Non-pigmented ciliary epithelial cell (primary cell): Measurements from ENCODE around the gene POLR3B.
A peak's percentile ranks its signal among the peaks of the same experiment; 100 is the strongest.
"Not testable (repeated sequence)": the region's sequence is repeated elsewhere in the genome, so short reads cannot be mapped to it uniquely, and the experiment has no call there.

ENCODE experiments used
- DNase-seq: peaks from one replicate; pipeline ENCODE4 v3.0.0-alpha.2; 2010; ENCODE audit warnings: low read depth

POLR3B gene

DNA sequence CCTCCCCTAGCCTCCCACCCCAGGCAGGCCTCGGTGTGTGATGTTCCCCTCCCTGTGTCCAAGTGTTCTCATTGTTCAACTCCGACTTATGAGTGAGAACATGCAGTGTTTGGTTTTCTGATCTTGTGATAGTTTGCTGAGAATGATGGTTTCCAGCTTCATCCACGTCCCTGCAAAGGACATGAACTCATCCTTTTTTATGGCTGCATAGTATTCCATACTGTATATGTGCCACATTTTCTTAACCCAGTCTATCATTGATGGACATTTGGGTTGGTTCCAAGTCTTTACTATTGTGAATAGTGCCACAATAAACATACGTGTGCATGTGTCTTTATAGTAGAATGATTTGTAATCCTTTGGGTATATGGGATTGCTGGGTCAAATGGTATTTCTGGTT is 108.1 kb downstream of the POLR3B start:
- not testable (repeated sequence) for DNase-seq

GRCh38 chr12:106475662-106476061 is 118.1 kb downstream of the POLR3B start:
- DNase-seq = not testable (repeated sequence)

DNA sequence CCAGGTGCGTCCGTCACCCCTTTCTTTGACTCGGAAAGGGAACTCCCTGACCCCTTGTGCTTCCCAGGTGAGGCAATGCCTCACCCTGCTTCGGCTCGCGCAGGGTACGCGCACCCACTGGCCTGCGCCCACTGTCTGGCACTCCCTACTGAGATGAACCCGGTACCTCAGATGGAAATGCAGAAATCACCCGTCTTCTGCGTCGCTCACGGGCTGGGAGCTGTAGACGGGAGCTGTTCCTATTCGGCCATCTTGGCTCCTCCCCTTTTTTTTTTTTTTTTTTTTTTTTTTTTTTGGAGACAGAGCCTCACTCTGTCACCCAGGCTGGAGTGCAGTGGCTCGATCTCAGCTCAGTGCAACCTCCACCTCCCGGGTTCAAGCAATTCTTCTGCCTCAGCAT is 120.1 kb downstream of the POLR3B start:
- not testable (repeated sequence) for DNase-seq

DNA sequence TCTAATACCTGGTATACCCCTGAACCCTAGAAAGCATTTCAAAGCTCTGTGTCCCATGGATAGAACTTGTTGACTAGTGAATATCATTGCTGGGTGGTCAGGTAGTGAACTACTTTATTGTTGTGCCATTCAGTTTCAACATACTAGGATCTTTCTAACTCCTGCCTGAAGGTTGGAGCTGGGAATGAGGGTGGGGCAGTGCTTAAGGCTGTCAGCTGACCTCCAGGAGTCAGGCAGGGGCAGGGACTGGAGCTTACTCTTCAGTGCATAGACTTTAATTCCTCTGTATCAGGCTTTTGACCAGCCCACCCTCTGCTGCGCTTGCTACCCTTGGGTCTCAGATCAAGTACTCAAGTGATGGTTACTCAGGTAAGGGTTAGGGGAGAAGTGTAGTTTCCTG is 122.7 kb downstream of the POLR3B start:
- DNase-seq = no peak

GRCh38 chr12:106481246-106481645 is 123.7 kb downstream of the POLR3B start:
- no peak for DNase-seq

DNA sequence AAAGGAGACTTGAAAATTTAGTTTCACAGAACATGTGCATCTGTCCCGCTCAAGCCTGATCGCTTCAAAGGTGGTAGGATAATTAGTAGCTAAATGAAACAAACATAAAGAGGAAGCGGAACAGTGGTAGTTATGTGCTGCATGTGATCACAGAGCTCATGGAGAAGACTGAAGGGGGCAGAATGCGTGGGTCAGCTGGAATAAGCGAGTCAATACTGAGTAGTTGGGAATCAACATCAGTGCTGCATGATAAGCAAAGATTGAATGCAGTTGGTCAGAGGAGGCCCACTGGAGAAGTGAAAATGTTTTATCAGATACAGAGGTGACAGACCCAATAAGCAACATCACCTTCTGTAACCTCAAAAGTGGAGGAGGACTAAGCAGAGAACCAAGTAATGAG is 130.1 kb downstream of the POLR3B start:
- DNase-seq = no peak

- no peak for DNase-seq
Observed at GRCh38 chr12:106488884-106489283, 131.3 kb downstream of the POLR3B start.

DNA sequence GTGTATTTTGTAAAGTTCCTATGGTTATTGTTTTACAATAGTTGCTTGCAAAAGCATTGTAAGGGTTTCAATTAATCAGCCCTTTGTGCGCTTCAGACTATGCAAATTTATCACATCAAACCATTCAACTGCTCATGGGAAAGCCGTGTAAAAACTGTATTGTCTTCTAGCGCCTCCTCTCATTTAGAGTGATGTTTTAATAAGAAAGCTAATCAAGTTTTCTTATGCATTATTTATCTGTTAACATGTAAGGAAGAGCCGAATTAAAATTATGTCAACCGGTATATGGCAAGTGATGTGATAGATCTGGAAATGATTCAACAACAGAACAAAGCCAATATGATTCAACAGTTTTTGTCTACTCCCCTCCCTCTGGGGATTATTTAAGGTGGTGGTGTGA is 132.7 kb downstream of the POLR3B start:
- DNase-seq = no peak

GRCh38 chr12:106492857-106493256 is 135.3 kb downstream of the POLR3B start:
- no peak for DNase-seq

DNA sequence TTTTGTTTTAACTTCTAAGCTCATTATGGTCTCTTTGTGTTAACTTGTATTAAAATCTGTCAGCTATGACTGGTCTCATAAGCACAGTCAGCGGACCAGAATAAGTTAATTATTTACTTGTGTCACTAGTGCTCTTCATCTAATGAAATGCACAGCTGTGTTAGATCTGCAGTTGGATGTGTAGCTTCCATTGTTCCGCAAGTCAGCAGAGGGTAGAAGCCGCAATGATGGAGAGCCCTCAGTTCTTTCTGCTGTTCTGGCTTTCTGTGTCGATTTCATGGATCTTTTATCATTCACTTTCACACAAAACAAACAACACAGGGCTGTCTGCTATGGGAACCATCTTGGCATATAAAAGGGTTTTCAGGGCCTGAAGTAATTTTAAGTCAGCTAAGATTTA is 136.0 kb downstream of the POLR3B start:
- DNase-seq = no peak

GRCh38 chr12:106495354-106495965 is 137.9 kb downstream of the POLR3B start:
- DNase-seq = no peak

DNA sequence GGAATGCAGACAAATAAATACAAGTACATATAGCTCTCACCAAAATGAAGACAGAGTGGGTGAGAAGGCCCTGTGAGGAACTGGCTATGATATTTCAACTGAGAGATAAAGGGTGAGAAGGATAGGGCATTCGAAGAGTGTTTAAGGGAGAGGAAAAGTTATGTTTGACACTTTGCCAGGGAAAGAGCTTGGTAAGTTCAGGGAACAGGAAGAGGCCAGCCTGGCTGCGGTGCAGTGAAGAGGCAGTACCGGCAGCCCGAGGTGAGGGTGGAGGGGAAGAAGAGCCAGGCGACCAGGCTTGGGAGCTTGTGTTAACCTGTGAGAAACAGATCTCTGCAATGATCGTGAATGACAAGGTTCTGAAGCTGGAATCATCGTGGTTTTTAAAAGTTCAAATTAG is 140.5 kb downstream of the POLR3B start:
- DNase-seq = no peak

- no peak for DNase-seq
Observed at GRCh38 chr12:106499628-106500027, 142.1 kb downstream of the POLR3B start.

GRCh38 chr12:106506691-106507090 is 149.1 kb downstream of the POLR3B start:
- DNase-seq = no peak

DNA sequence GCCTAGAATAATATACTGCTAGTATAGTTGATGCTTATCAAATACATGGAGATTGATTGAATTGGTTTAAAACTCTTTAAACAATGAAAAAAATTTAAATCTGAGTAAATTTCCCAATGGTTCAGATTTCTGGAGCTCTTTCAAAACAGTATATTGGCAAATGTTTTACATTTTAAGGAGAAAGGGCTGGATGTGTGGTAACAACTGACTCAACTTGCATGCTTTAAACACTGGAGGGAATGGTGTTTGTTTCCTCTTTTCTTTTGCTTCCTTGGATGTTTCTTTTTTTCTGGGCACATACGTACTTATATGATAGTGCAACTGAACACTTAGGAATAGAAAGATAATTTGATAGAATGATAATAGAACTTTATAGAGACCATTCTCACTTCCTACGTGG is 151.4 kb downstream of the POLR3B start:
- DNase-seq = no peak

- no peak for DNase-seq
Observed at GRCh38 chr12:106511365-106511764, 153.8 kb downstream of the POLR3B start.

GRCh38 chr12:106517314-106517713 is 159.8 kb downstream of the POLR3B start:
- no peak for DNase-seq

DNA sequence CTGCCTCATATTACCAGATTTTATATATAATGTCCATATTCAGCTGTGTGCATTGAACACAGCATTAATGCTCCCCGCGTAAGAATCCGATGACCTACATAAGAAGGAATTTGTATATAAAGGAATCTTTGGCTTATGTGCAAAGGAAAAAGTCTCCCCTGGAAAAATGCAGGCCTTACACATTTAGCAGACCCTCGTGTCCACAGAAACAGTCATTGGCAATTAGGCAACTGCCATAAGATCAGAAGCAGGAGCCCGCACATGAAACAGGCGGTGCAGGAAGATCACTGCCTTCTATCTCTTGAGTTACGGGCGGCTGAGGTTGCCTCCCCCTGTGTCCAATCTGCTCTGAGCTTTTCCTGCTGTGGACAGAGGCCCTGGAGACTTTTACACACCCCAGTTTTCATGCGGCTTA is 162.1 kb downstream of the POLR3B start:
- peak; percentile 20 for DNase-seq

DNA sequence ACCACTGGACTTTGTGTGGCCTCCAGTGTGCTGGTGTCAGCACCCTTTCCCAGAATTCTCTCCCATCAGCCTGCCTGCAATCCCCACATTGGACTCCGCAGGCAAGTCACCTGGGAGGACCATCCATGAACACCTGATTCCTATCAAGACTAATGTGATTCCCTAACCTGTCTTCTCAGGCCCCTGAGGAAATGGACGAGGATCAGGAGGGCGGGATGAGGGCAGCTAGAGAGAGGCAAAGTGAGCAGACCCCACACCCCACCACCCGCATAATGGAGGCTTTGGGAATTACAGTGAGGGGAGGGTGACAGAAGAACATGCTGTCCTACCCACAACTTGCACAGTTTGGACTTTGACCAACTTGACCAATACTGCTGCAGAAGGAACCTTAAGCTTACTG is 164.4 kb downstream of the POLR3B start:
- no peak for DNase-seq

DNA sequence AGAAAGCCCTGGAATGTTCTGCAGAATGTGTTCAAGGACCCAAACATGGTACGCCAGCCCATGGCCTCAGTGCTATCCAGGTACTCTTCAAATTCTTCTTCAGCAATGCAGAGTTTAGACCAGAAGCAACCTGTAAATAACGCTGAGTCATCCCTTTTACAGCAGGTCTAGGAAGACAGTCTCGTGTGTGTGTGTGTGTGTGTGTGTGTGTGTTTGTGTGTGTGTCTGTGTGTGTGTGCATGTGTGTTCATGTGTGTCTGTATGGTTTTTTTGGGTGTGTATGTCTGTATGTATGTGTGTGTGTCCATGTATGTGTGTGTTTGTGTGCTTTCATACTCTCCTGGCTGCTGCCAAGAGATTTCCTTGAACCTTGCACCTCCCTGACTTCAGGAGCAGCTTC is 165.2 kb downstream of the POLR3B start:
- no peak for DNase-seq

DNA sequence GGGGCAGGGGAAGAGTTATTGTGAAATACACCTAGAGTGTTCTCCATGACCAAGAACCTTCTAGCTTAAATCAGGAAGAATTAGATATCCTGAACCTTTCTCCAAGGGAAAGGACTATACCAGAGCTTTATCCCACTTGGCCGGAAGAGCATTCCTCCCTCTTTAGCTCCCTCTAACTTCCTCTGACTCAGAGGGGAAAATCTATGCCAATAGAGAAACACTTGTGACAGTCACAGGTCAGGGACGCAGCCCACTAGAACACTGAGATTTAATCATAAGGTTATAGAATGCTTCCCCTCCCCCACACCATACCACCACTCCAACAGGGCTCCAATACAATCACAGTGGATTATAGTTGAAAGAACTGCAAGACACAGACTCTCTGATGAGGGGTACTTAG is 169.8 kb downstream of the POLR3B start:
- DNase-seq = no peak

DNA sequence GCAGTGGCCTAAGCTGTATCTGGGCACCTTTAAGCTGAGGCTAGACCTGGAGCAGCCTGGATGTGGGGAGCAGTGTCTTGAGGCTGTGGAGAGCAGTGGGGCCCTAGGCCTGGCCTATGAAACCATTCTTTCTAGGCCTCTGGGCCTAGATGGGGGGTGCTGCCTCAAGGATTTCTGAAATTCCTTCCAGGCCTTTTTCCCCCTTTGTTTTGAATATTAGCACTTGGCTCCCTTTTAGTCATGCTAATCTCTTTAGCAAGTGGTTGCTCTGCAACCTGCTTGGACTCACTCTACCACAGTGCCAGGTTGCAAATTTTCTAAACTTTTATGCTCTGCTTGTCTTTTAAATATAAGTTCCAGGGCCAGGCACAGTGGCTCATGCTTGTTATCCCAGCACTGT is 183.7 kb downstream of the POLR3B start:
- DNase-seq = no peak

DNA sequence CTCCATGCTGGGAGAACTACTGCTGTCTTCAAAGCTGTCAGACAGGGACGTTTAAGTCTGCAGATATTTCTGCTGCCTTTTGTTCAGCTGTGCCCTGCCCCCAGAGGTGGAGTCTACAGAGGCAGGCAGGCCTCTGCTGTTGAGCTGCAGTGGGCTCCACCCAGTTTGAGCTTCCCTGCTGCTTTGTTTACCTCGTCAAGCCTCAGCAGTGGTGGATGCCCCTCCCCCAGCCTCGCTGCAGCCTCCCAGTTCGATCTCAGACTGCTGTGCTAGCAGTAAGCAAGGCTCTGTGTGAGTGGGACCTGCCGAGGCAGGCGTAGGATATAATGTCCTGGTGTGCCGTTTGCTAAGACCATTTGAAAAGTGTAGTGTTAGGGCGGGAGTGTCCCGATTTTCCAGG is 193.9 kb downstream of the POLR3B start:
- no peak for DNase-seq

DNA sequence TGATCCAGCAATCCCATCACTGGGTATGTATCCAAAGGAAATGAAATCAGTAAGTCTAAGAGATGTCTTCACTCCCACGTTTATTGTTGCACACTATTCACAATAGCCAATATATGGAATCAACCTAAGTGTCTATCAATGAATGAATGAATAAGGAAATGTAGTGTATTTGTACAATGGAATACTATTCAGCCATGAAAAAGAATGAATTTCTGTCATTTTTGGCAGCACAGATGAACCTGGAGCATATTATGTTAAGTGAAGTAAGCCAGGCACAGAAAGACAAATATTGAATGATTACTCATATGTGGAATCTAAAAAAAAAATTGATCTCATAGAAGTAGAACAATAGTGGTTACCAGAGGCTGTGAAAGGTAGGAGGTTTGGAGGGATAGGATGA is 194.7 kb downstream of the POLR3B start:
- DNase-seq = no peak
